ENCODE results near the gene NDUFB2. TPM values are rescaled to one million over a fixed set of nuclear protein-coding genes. Genes with fewer than 3 reads are reported as not detected.

NDUFB2 gene
- polyA plus RNA-seq, 1 donor = 148 TPM

- no peak for DNase-seq
Observed at GRCh38 chr7:140745266-140746058, 49.0 kb downstream of the NDUFB2 start.

GRCh38 chr7:140746751-140747150 lies 50.2 kb downstream of the NDUFB2 start:
- no peak for DNase-seq

- no peak for DNase-seq
Observed at GRCh38 chr7:140752533-140752932, 56.0 kb downstream of the NDUFB2 start.

- no peak for DNase-seq
Observed at GRCh38 chr7:140754506-140754905, 58.0 kb downstream of the NDUFB2 start.

Other genes starting within 250 kb of the NDUFB2 start
- gene MKRN1, start 217.2 kb upstream of the NDUFB2 start, polyA plus RNA-seq (ENCODE audit: insufficient read length) = 77.3 TPM
- gene DENND2A, start 55.9 kb upstream of the NDUFB2 start, polyA plus RNA-seq (ENCODE audit: insufficient read length) = 41.2 TPM
- 13.1 TPM for gene ADCK2, start 23.8 kb upstream of the NDUFB2 start, polyA plus RNA-seq (ENCODE audit: insufficient read length)
- gene BRAF, start 228.2 kb downstream of the NDUFB2 start, polyA plus RNA-seq (ENCODE audit: insufficient read length) = 12.2 TPM

Measured in hindlimb muscle (tissue), 1 donor.